ENCODE measurements around the gene FRAT1.
"Not testable (repeated sequence)": the region's sequence is repeated elsewhere in the genome, so short reads cannot be mapped to it uniquely, and the experiment has no call there.

FRAT1 gene, protein sequence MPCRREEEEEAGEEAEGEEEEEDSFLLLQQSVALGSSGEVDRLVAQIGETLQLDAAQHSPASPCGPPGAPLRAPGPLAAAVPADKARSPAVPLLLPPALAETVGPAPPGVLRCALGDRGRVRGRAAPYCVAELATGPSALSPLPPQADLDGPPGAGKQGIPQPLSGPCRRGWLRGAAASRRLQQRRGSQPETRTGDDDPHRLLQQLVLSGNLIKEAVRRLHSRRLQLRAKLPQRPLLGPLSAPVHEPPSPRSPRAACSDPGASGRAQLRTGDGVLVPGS

DNA sequence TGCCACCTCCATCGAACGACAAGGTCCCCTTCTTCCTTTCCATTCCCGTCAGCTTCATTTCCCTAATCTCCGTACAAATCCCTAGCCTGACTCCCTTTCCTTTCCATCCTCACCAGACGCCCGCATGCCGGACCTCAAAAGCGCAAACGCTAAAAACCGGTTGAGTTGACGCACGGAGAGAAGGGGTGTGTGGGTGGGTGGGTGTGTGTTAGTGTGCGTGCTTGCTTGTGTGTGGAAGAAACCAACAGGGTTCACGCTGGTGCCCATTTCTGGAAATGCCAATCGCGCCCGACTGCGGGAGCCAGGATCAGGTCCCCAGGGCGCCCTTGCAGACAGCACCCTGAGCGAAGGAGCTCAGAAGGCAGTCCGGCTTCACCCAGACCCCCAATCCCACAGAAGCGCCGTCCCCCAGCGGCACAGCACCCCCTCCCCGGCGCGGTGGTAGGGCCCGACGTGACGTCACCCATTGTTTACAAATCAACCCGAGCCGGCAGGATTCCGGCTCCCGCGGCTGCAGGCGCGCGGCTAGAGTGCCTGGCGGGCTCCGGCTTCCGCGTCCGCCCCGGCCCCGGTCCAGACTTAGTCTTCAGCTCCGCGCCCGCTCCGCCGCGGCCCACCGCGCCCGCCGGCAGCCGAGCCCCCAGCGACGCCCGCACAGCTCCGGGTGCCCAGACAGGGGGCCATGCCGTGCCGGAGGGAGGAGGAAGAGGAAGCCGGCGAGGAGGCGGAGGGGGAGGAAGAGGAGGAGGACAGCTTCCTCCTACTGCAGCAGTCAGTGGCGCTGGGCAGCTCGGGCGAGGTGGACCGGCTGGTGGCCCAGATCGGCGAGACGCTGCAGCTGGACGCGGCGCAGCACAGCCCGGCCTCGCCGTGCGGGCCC is at the start of gene FRAT1:
FRAT1 (plus strand) TSS at position 500 of the 880 bp plus-strand sequence; CDS start at position 683, 183 bp downstream.
- peak; percentile 83 for DNase-seq (ENCODE audit: low spot score)

DNA sequence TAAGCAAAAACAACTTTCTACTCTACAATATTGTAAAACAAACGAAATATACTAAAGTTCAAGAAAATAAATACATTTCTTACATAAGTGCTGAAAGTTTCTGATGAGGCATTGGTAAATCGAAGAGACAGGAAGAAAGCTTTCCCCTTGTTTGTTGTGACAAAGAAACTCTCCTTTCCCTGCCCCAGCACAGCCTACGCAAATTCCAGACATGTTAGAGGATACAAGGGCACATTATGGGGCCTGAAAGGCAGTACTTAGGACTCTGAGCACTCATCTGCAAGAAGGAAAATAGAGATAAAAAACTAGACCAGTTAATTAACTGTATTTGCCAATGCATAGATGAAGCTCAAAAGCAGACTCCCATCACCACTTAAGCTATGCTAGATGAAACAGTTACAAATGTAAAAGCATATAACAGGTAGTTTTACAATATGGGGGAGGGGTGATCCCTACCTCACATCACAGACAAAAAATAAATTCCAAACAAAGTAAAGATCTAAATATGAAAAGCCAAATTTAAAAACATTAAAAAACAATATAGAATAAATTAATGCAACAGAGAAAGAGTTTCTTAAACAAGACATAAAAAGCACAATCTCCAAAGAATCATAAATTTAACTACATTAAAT is 48.4 kb upstream of the FRAT1 start:
- DNase-seq (ENCODE audit: low spot score): no peak

DNA sequence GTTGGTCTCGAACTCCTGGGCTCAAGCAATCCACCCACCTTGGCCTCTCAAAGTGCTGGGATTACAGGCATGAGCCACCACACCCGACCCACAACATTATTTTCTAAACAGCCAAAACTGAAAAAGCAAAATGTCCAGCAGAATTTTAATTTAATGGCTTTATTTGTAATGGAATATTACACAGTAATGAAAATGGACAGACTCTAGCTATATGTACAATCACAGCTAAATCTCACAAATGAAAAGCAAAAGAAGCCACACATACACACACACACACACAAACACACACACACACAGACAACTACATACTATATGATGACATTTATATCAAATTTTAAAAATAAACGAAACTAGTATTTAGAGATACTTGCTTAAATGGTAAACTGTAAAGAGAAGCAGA is 45.4 kb upstream of the FRAT1 start:
- no peak for DNase-seq (ENCODE audit: low spot score)

DNA sequence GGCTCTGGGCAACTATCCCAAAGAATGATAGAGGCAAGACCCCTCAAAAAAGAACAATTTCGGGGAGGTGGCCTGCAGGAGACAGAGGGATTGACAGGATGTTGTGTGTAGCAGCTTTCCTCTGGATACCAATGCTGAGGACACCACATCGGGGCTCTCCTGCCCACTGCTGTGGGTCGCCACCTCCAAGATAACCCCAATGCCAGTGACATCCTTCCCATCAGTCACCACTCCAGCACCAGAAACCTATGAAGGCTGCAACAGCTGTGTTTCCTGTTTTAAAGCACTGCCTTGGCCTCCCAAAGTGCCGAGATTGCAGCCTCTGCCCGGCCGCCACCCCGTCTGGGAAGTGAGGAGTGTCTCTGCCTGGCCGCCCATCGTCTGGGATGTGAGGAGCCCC is 44.2 kb upstream of the FRAT1 start:
- DNase-seq (ENCODE audit: low spot score): no peak

DNA sequence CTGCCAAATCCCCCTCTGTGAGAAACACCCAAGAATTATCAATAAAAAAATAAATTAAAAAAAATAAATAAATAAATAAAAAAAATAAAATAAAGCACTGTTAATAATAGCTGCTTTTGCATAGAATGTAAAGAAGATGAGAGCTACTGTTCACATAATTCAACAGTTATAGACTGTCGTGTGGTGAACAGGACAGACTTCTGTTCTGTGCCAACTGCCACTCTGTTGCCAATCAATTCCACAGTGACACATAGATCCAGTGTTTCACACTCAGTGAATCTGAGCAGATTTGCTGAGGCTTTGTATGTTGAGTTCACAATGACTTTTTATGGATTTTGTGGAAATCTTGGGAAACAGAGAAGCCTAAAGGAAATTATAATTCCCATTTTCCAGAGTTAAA is 41.5 kb upstream of the FRAT1 start:
- no peak for DNase-seq (ENCODE audit: low spot score)

DNA sequence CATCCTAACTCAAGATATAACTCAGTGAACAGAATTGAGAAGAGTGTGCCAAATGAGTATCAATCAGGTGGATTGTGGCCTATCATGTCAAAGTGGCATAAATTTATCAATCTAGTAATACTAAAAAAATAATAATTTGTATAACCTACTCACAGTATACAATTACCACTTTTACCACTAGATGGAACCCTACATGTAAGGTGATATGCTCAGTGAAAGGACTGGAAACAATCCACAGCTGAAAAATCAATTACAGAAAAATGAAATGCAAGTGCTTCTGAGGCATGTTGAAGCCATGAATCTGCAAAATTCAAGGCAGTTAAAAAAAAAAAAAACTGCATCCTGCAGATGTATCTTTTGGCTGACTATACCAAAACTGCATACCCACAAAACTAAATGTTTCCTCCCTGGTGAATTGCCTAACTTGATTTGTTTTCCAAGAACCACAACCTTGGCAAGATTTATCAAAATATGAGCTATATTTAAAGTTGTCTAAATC is 40.5 kb upstream of the FRAT1 start:
- DNase-seq (ENCODE audit: low spot score): peak; percentile 83

DNA sequence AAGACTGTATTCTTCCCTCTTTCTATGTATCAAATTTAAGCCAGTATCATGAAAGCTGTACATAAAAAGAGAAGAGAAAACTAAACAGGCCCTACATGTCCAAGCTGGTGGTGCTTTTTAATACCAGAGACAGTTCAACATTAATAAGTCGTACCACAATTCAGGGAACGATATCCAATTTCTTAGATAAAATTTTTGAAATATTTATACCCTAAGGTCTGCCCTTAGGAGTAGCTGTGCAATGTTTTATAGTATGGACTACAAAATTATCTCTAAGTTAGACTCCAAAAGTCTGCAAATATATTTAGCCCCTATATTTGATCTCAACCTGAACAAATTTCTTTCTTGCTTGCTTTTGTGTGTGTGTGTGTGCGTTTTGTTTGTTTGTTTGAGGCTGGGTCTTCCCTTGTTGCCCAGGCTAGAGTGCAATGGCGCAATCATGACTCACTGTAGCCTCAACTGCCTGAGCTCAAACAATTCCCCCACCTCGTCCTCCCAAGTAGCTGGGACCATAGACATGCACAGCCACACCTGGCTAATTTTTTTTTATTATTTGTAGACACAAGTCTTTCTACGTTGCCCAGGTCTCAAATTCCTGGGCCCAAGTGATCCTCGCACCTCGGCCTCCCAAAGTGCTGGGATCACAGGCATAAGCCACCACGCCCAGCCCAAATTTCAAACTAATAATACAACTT is 39.8 kb upstream of the FRAT1 start:
- no peak for DNase-seq (ENCODE audit: low spot score)

DNA sequence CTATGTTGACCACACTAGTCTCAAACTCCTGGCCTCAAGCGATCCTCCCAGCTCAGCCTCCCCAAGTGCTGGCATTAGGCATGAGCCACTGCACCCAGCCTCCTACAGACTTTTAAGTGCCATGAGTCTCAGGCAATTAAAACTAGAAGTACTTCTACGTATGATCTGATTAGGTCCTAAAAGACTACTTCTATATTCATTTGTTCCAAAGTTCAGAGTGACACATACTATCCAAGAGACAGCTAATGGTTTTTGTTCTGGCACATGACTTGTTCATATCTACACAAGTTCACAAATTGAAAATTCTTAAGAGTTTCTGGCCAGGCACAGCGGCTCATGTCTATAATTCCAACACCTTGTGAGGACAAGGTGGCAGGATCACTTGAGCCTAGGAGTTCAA is 38.3 kb upstream of the FRAT1 start:
- no peak for DNase-seq (ENCODE audit: low spot score)

DNA sequence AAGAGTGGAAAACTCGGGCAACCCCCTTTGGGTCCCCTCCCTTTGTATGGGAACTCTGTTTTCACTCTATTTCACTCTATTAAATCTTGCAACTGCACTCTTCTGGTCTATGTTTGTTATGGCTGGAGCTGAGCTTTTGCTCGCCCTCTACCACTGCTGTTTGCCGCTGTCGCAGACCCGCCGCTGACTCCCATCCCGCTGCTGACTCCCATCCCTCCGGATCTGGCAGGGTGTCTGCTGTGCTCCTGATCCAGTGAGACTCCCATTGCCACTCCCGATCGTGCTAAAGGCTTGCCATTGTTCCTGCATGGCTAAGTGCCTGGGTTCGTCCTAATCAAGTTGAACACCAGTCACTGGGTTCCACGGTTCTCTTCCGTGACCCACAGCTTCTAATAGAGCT is 29.0 kb upstream of the FRAT1 start:
- not testable (repeated sequence) for DNase-seq (ENCODE audit: low spot score)

DNA sequence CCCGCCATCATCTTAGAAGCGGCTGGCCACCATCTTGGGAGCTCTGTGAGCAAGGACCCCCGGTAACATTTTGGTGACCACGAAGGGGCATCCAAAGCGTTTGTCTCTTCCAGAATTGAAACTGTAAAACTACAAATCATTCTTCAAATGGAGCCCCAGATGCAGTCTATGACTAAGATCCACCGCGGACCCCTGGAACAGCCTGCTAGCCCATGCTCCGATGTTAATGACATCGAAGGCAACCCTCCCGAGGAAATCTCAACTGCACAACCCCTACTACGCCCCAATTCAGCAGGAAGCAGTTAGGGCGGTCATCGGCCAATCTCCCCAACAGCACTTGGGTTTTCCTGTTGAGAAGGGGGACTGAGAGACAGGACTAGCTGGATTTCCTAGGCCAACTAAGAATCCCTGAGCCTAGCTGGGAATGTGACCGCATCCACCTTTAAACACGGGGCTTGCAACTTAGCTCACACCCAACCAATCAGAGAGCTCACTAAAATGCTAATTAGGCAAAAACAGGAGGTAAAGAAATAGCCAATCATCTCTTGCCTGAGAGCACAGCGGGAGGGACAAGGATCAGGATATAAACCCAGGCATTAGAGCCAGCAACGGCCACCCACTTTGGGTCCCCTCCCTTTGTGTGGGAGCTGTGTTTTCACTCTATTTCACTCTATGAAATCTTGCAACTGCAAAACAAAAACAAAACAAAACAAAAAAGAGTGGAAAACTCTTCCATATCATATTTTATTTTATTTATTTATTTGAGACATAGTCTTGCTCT is 28.3 kb upstream of the FRAT1 start:
- not testable (repeated sequence) for DNase-seq (ENCODE audit: low spot score)

DNA sequence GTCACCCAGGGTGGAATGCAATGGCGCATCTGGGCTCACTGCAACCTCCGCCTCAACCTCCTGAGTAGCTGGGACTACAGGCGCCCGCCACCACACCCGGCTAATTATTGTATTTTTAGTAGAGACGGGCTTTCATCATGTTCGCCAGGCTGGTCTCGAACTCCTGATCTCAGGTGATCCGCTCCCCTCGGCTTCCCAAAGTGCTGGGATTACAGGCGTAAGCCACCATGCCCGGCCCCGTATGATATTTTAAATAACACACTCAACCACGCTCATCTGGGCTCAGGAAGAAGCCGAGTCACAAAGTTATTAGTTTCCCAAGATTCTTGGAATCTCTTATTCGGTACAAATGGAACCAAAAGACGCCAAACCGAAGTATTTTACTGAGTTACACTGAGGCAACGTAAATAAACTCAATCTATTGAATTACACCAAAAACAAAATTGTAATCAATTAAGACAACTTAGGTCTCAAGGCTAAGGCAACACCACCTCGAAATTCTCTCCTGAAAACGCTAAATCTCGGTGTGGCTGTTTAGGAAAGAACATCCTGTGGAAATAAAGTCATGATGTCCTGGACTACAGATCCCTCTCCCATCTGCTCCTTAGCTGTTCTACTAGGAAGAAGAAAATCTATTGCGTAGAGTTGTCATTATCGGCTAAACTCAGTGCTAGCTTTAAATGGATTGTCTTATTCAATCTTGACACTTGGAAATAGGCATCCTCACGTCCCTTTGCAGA is 27.5 kb upstream of the FRAT1 start:
- no peak for DNase-seq (ENCODE audit: low spot score)

DNA sequence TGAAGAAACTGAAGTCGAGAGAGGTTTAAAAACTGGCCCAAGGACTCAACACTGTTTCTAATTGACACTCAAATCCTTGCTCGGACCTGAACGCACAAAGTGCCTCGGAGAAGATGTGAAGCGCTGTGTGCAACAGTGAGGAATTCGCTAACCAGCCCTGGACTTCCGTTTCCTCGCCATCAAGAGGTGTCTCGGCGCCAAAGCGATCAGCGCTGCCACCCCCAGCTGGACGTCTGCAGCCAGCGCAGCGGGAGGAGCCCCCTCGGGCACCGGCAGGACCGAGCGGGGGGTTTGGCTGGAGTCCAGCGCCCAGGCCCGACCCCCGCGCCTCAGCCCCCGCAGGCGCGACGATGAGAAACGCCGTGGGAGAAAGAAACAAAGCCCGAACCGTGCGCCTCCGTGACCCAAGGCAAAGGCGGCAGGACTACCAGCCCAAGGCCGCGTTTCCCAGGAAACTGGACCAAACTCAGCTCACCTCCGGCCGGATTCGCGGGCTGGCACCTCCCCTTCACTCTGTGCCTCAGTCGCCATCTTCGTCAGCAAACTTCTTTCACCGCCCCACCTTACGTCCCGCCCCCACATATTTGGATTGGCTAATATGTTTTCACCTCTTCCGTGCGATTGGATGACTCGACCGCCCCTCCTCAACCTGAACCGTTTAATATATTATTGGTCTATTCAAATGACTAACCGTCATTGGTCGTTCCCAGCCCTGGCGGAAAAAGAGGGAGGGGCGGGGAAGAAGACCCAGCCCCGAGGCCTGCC is 26.8 kb upstream of the FRAT1 start, which contains the start of gene ARHGAP19:
ARHGAP19 (minus strand) TSS at position 541 of the 765 bp plus-strand sequence; CDS start at position 531, 10 bp downstream.
- peak; percentile 99 for DNase-seq (ENCODE audit: low spot score)

DNA sequence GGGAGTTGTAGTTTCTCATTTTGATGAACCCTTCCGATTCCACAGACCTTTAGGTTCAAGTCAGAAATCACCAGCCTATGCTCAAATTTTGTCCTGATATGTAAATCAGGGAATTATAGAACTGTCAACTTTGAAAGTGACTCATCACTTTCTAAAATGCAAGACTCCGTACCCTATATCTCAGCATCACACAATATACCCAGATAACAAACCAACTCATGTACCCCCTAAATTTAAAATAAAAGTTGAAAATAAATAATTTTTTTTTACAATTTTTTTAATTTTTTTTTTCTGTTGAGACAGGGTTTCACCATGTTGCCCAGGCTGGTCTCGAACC is 26.2 kb upstream of the FRAT1 start:
- DNase-seq (ENCODE audit: low spot score): no peak

DNA sequence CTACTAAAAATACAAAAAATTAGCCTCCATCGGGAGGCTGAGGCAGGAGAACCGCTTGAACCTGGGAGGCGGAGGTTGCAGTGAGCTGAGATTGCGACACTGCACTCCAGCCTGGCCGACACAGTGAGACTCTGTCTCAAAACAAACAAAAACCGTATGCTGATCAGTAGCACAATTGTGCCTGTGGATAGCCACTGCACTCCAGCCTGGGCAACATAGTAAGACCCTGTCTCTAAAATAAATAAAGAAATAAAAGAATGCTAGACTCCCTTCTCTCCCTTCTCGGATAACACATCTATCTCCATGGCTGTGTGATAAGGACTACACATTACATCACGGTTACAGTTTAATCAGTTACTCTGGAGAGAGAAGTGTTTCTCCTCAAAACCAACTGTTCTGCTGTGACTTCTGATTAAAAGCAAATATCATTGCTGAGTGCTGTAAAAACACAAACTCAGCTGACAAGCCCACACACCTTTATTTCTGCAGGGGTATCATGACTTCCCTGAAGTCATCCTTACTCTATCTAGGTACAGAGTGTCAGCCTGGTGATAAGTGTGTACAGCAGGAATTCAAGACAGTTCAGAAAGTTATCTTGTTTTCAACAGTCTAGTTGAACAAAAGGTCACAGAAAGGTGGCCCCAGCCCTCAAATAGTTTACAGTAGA is 21.4 kb upstream of the FRAT1 start:
- DNase-seq (ENCODE audit: low spot score): no peak

DNA sequence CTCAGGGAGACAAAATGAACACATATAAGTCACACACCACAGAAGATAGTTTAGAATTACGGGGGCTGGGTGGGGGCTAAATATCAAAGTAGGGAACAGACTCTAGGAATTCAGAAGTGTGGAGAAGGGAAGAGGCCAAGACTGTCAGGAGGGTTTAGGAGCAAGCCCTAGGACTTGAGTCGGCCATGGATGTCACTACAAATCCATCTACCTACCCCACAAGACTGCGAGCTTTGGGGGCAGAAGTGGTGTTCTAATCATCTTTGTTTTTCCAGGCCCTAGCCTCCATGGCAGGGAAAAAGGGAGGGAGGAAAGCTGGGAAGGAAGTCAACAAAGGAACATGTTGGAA is 20.9 kb upstream of the FRAT1 start:
- DNase-seq (ENCODE audit: low spot score): no peak

DNA sequence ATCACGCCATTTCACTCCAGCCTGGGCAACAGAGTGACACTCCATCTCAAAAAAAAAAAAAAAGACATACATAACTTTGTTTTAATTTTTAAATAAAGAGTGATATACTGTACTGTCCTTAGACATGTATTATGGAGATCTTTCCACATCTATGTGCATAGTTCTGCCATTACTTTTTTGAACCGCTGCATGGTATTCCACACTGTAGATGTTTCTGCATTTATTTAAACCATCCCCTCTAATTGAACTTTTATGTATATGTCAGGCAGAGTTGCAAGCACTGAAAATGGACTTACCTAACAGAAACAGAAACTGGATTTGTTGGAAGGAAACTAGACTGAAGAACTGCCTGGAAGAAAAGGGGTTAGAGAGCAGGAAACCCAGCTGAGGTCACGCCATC is 18.1 kb upstream of the FRAT1 start:
- DNase-seq (ENCODE audit: low spot score): no peak

DNA sequence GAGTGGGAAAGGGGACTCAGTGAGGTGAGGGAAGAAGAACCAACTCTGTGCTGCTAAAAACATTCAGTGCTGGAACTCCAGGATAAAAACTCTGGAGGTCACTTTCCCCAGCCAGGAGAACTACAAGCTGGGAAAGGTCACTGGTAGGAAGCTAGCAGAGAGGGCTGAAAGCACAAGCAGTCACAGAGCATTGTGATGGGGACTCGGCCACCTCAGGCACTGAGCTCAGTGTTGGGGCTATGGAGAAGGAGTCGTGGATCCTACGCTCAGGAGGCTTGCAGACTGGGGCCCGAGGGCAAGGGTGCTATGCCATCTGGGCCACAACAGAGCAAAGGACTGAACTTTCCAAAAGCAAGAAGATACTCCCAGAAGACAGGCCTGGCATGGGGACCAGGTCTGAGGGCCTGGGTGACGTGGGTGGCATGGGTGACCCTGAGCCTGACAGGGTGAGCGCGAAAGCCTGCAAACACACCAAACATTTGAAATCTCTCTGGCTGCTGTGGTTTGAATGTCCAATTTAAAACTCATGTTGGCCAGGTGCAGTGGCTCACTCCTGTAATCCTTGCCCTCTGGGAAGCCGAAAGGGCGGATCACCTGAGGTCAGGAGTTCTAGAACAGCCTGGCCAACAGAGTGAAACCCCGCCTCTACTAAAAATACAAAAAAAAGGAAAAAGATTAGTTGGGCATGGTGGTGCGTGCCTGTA is 16.8 kb upstream of the FRAT1 start:
- no peak for DNase-seq (ENCODE audit: low spot score)

DNA sequence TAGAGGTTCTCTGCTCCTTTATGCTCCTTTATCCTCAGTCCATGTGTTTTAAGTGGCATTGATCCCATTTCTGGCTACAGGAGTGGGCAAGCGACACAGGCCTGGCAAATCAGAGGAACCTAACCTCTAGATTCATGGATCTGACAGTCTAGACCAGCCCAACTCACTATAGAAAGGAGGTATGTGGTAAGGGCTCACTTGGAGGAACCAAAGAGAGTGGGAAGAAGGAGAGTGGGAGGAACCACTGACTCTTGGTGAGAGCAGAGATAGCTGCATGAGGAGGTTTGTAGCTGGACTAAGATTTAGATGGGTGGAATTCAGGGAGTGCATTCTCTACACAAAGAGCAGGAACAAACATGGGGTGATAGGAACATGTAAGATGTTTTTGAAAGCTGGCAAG is 11.6 kb upstream of the FRAT1 start:
- no peak for DNase-seq (ENCODE audit: low spot score)

Measured in pons (tissue), 1 donor.